Liver (tissue), 9 donors: ENCODE data around the gene MAGI1. TPM values are rescaled to one million over a fixed set of nuclear protein-coding genes. Genes with fewer than 3 reads are reported as not detected.

Experiments
- DNase-seq: peaks from one replicate; pipeline ENCODE4 v3.0.0-alpha.2; 2017; ENCODE audit warnings: low spot score
- H3K27ac ChIP-seq, 2 donors: one replicate each; pipeline ENCODE4 v1.7.0; 2013; ENCODE audit warnings: inconsistent platforms in 2 of 2, low read length in 2 of 2, control low read depth in 1 of 2, low read depth in 1 of 2, mild to moderate bottlenecking in 1 of 2
- H3K27me3 ChIP-seq, 4 donors: one replicate each; pipeline versions ENCODE4 v1.6.1 to v1.7.0; 2013; ENCODE audit warnings: low read length in 3 of 4, inconsistent platforms in 1 of 4, mild to moderate bottlenecking in 1 of 4, moderate library complexity in 1 of 4; ENCODE audit not compliant: control insufficient read depth in 4 of 4, insufficient read depth in 4 of 4
- H3K36me3 ChIP-seq, 4 donors: one replicate each; pipeline versions ENCODE4 v1.6.1 to v1.7.0; 2013; ENCODE audit warnings: low read length in 3 of 4, mild to moderate bottlenecking in 3 of 4, low read depth in 1 of 4, moderate library complexity in 1 of 4; ENCODE audit not compliant: control insufficient read depth in 4 of 4, insufficient read depth in 3 of 4
- H3K4me1 ChIP-seq, 4 donors: one replicate each; pipeline versions ENCODE4 v1.6.1 to v1.7.0; 2013; ENCODE audit warnings: low read length in 3 of 4, mild to moderate bottlenecking in 3 of 4, moderate library complexity in 1 of 4; ENCODE audit not compliant: control insufficient read depth in 4 of 4, insufficient read depth in 4 of 4
- H3K4me3 ChIP-seq, 3 donors: one replicate each; pipeline versions ENCODE4 v1.6.1 to v1.7.0; 2013; ENCODE audit warnings: low read length in 3 of 3, control low read depth in 1 of 3, low read depth in 1 of 3, mild to moderate bottlenecking in 1 of 3
- H3K9ac ChIP-seq, 2 donors: one replicate each; pipeline ENCODE4 v1.7.0; 2013; ENCODE audit warnings: low read length in 2 of 2, mild to moderate bottlenecking in 2 of 2, moderate library complexity in 2 of 2, control low read depth in 1 of 2, low read depth in 1 of 2
- H3K9me3 ChIP-seq, 4 donors: one replicate each; pipeline versions ENCODE4 v1.6.1 to v1.7.0; 2013; ENCODE audit warnings: low read length in 3 of 4; ENCODE audit not compliant: control insufficient read depth in 4 of 4
- EGR1 ChIP-seq, 2 donors: IDR thresholded peaks; 2 replicates each; pipeline ENCODE4 v1.6.1; 2016 to 2018; ENCODE audit warnings: antibody characterized with exemption in 2 of 2, low read depth in 2 of 2
- FOXA1 ChIP-seq: IDR thresholded peaks from 2 replicates; pipeline ENCODE4 v1.6.1; 2016; ENCODE audit warnings: antibody characterized with exemption
- FOXA2 ChIP-seq: IDR thresholded peaks from 2 replicates; pipeline ENCODE4 v1.6.1; 2016; ENCODE audit warnings: antibody characterized with exemption
- GABPA ChIP-seq, 2 donors: IDR thresholded peaks in 1 of 2; conservative IDR thresholded peaks in 1 of 2; 2 replicates each; pipeline ENCODE4 v1.6.1; 2016; ENCODE audit warnings: antibody characterized with exemption in 2 of 2, mild to moderate bottlenecking in 1 of 2, moderate library complexity in 1 of 2
- HNF4A ChIP-seq, 2 donors: conservative IDR thresholded peaks; 2 replicates each; pipeline ENCODE4 v1.6.1; 2016; ENCODE audit warnings: antibody characterized with exemption in 2 of 2, mild to moderate bottlenecking in 2 of 2
- HNF4G ChIP-seq: IDR thresholded peaks from 2 replicates; pipeline ENCODE4 v1.6.1; 2016; ENCODE audit warnings: antibody characterized with exemption
- JUND ChIP-seq, 2 donors: IDR thresholded peaks; 2 replicates each; pipeline ENCODE4 v1.6.1; 2016; ENCODE audit warnings: antibody characterized with exemption in 2 of 2
- NR2F2 ChIP-seq: IDR thresholded peaks from 2 replicates; pipeline ENCODE4 v1.6.1; 2016; ENCODE audit warnings: antibody characterized with exemption
- RAD21 ChIP-seq, 2 donors: IDR thresholded peaks; 2 replicates each; pipeline ENCODE4 v1.6.1; 2016; ENCODE audit warnings: antibody characterized with exemption in 2 of 2, mild to moderate bottlenecking in 2 of 2
- RXRA ChIP-seq, 2 donors: IDR thresholded peaks; 2 replicates each; pipeline ENCODE4 v1.6.1; 2017 to 2018; ENCODE audit warnings: antibody characterized with exemption in 2 of 2, mild to moderate bottlenecking in 1 of 2
- SP1 ChIP-seq: IDR thresholded peaks from 2 replicates; pipeline ENCODE4 v1.6.1; 2018; ENCODE audit warnings: antibody characterized with exemption, mild to moderate bottlenecking
- TAF1 ChIP-seq: conservative IDR thresholded peaks from 2 replicates; pipeline ENCODE4 v1.6.1; 2016; ENCODE audit warnings: antibody characterized with exemption, mild to moderate bottlenecking
- YY1 ChIP-seq: IDR thresholded peaks from 2 replicates; pipeline ENCODE4 v1.6.1; 2016; ENCODE audit warnings: antibody characterized with exemption, mild to moderate bottlenecking
- WGBS: extraction: QIAGEN DNeasy Blood & Tissue Kit; methylation state at CpG from one replicate; pipeline ENCODE4 v1.1.7; 2013; 5-methylcytosine and 5-hydroxymethylcytosine counted together
- polyA plus RNA-seq, 2 donors: library from polyadenylated mRNA; stranded (reverse) in 1 of 2; unstranded in 1 of 2; fragments of 200-250 nt in 1 of 2; fragments of >200 nt in 1 of 2; fragmentation: Nextera tagmentation in 1 of 2; extraction: Ambion mirVana in 1 of 2; gene quantifications; one replicate each; pipeline versions ENCODE4 v1.2.1 to v1.2.3, GENCODE V29; 2013 to 2015
- total RNA-seq, 2 donors: library from RNA; depleted of rRNA; stranded (reverse); fragments of >200 nt; gene quantifications; one replicate each; pipeline ENCODE4 v1.2.3, GENCODE V29; 2014
- TF ChIP-seq, protein P1 (sequence below): fragments of 150-350 bp; IDR thresholded peaks from 2 replicates; pipeline ENCODE4 v1.5.1; 2017; ENCODE audit warnings: improper control_type of control experiment, low read depth, low read length; ENCODE audit not compliant: missing input control
- TF ChIP-seq, protein P2 (sequence below): IDR thresholded peaks from 2 replicates; pipeline ENCODE4 v1.6.1; 2016; ENCODE audit warnings: antibody characterized with exemption, mild to moderate bottlenecking
- TF ChIP-seq, protein P3 (sequence below): IDR thresholded peaks from 2 replicates; pipeline ENCODE4 v1.6.1; 2016; ENCODE audit warnings: antibody characterized with exemption
- TF ChIP-seq, protein P4 (sequence below): IDR thresholded peaks from 2 replicates; pipeline ENCODE4 v1.6.1; 2016; ENCODE audit warnings: antibody characterized with exemption
- TF ChIP-seq, protein P5 (sequence below): IDR thresholded peaks from 2 replicates; pipeline ENCODE4 v1.6.1; 2016; ENCODE audit warnings: antibody characterized with exemption
- donor health status: healthy.
- donor health status: healthy.
- donor health status: healthy.
- donor health status: healthy.
- donor health status: healthy.

The MAGI1 gene
- total and polyA plus RNA-seq, 4 donors = 9.6 to 68.8 (median 14.0) TPM

DNA sequence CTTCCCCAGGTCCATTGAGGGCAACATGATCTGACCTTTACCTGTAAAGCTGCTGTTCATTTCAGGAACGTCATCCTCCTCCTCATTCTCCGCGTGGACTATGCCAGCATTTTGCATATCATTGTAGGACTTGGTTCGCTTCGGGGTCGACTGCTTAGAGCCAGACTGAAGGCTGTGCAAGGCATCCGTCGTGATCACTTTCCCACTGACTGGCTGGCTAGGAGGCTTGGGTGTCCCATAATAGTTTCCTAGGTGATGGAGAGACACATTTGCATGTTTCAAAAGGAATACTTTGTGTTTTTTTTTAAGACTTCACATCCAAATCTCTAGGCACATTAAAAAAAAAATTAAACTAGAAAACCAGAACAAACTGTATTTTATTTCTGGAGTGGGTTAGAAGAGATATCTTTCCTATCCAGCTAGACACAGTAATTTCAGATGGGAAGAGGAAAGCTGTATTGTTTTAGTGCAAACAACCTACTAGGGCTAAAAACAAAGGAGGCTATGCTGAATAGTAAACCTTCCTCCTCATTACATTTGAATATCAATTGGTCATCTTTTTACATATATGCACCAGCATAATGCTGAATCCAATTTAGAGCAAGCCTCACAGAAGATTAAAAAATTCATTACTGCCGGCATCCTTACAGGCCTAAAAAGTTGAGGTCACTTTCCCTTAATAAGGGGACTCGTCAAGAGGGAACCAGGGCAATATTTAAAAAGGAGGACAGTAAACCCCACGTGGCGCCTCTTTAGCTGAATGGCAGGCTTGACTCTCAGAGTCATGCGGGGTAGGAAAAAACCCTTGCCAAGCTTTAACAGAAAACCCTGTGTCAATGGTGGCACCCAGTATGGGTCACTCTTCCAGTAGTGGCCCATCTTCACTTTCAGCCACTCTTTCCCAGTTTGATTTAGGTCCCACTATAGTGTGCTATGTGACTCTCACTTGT, 559.9 kb downstream of the MAGI1 start:
- no peaks in the 10 kb centered on the region for H3K9me3 ChIP-seq
- WGBS = 91% methylated on average over 13 of the region's 13 CpGs
- no peaks in the 10 kb centered on the region for H3K36me3 ChIP-seq
- DNase-seq = no peak
- no peak overlapping the region for H3K4me3 ChIP-seq
- no peaks in the 10 kb centered on the region for H3K27me3 ChIP-seq
- no peak overlapping the region for H3K9ac ChIP-seq
- TF ChIP-seq, protein P1, sequence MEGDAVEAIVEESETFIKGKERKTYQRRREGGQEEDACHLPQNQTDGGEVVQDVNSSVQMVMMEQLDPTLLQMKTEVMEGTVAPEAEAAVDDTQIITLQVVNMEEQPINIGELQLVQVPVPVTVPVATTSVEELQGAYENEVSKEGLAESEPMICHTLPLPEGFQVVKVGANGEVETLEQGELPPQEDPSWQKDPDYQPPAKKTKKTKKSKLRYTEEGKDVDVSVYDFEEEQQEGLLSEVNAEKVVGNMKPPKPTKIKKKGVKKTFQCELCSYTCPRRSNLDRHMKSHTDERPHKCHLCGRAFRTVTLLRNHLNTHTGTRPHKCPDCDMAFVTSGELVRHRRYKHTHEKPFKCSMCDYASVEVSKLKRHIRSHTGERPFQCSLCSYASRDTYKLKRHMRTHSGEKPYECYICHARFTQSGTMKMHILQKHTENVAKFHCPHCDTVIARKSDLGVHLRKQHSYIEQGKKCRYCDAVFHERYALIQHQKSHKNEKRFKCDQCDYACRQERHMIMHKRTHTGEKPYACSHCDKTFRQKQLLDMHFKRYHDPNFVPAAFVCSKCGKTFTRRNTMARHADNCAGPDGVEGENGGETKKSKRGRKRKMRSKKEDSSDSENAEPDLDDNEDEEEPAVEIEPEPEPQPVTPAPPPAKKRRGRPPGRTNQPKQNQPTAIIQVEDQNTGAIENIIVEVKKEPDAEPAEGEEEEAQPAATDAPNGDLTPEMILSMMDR = no peak
- no peak for TF ChIP-seq YY1
- no peak for TF ChIP-seq NR2F2
- no peak for TF ChIP-seq RXRA (IDR thresholded peaks at IDR 0.05)
- TF ChIP-seq GABPA (IDR thresholded peaks at IDR 0.05 in 1 of 2, conservative IDR thresholded peaks at IDR 0.05 in 1 of 2) = no peak
- TF ChIP-seq, protein P2, sequence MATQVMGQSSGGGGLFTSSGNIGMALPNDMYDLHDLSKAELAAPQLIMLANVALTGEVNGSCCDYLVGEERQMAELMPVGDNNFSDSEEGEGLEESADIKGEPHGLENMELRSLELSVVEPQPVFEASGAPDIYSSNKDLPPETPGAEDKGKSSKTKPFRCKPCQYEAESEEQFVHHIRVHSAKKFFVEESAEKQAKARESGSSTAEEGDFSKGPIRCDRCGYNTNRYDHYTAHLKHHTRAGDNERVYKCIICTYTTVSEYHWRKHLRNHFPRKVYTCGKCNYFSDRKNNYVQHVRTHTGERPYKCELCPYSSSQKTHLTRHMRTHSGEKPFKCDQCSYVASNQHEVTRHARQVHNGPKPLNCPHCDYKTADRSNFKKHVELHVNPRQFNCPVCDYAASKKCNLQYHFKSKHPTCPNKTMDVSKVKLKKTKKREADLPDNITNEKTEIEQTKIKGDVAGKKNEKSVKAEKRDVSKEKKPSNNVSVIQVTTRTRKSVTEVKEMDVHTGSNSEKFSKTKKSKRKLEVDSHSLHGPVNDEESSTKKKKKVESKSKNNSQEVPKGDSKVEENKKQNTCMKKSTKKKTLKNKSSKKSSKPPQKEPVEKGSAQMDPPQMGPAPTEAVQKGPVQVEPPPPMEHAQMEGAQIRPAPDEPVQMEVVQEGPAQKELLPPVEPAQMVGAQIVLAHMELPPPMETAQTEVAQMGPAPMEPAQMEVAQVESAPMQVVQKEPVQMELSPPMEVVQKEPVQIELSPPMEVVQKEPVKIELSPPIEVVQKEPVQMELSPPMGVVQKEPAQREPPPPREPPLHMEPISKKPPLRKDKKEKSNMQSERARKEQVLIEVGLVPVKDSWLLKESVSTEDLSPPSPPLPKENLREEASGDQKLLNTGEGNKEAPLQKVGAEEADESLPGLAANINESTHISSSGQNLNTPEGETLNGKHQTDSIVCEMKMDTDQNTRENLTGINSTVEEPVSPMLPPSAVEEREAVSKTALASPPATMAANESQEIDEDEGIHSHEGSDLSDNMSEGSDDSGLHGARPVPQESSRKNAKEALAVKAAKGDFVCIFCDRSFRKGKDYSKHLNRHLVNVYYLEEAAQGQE = no peak
- no peak for TF ChIP-seq TAF1
- TF ChIP-seq FOXA1 = no peak
- no peak for TF ChIP-seq HNF4G
- no peak for TF ChIP-seq HNF4A (conservative IDR thresholded peaks at IDR 0.05)
- no peak for TF ChIP-seq JUND (IDR thresholded peaks at IDR 0.05)
- TF ChIP-seq, protein P3, sequence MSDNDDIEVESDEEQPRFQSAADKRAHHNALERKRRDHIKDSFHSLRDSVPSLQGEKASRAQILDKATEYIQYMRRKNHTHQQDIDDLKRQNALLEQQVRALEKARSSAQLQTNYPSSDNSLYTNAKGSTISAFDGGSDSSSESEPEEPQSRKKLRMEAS = no peak
- TF ChIP-seq, protein P4, sequence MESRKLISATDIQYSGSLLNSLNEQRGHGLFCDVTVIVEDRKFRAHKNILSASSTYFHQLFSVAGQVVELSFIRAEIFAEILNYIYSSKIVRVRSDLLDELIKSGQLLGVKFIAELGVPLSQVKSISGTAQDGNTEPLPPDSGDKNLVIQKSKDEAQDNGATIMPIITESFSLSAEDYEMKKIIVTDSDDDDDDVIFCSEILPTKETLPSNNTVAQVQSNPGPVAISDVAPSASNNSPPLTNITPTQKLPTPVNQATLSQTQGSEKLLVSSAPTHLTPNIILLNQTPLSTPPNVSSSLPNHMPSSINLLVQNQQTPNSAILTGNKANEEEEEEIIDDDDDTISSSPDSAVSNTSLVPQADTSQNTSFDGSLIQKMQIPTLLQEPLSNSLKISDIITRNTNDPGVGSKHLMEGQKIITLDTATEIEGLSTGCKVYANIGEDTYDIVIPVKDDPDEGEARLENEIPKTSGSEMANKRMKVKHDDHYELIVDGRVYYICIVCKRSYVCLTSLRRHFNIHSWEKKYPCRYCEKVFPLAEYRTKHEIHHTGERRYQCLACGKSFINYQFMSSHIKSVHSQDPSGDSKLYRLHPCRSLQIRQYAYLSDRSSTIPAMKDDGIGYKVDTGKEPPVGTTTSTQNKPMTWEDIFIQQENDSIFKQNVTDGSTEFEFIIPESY = no peak
- TF ChIP-seq SP1 = no peak
- TF ChIP-seq, protein P5, sequence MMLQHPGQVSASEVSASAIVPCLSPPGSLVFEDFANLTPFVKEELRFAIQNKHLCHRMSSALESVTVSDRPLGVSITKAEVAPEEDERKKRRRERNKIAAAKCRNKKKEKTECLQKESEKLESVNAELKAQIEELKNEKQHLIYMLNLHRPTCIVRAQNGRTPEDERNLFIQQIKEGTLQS = no peak
- TF ChIP-seq EGR1 (IDR thresholded peaks at IDR 0.05; ENCODE audit: low read depth in 2 of 2) = no peak
- TF ChIP-seq FOXA2 = no peak
- TF ChIP-seq RAD21 (IDR thresholded peaks at IDR 0.05) = no peak
- H3K4me1 ChIP-seq = peaks cover 0 to 11% (median 3%) of the 10 kb centered on the region in 4 donors
- H3K27ac ChIP-seq = no peak overlapping the region
